IPS-15b (cell line): ENCODE results near the gene GABBR2.
"Not testable (repeated sequence)": the region's sequence is repeated elsewhere in the genome, so short reads cannot be mapped to it uniquely, and the experiment has no call there.

Experiments used
- H3K27me3 ChIP-seq: one replicate; pipeline ENCODE4 v1.6.1; 2013; ENCODE audit warnings: low read length; ENCODE audit not compliant: control insufficient read depth, insufficient read depth
- H3K36me3 ChIP-seq: one replicate; pipeline ENCODE4 v1.6.1; 2013; ENCODE audit warnings: low read length; ENCODE audit not compliant: control insufficient read depth, insufficient read depth
- H3K4me1 ChIP-seq: one replicate; pipeline ENCODE4 v1.6.1; 2013; ENCODE audit warnings: mild to moderate bottlenecking, low read length; ENCODE audit not compliant: control insufficient read depth, insufficient read depth
- H3K4me3 ChIP-seq: one replicate; pipeline ENCODE4 v1.5.1; 2013; ENCODE audit warnings: low read depth, low read length
- H3K9ac ChIP-seq: one replicate; pipeline ENCODE4 v1.6.1; 2013; ENCODE audit warnings: low read depth, mild to moderate bottlenecking, low read length
- H3K9me3 ChIP-seq: one replicate; pipeline ENCODE4 v1.6.1; 2013; ENCODE audit warnings: mild to moderate bottlenecking, low read length; ENCODE audit not compliant: control insufficient read depth, insufficient read depth

The GABBR2 gene

GRCh38 chr9:98280574-98280973 is 428.2 kb downstream of the GABBR2 start:
- Histone ChIP-seq H3K4me1 (no peaks in the 10 kb centered on the region), H3K36me3 (no peaks in the 10 kb centered on the region), H3K9me3 (no peaks in the 10 kb centered on the region), H3K9ac (no peak overlapping the region), H3K27me3 (no peaks in the 10 kb centered on the region), H3K4me3 (no peak overlapping the region)

- Histone ChIP-seq H3K27me3 (no peaks in the 10 kb centered on the region), H3K4me3 (no peak overlapping the region), H3K9ac (no peak overlapping the region), H3K36me3 (no peaks in the 10 kb centered on the region), H3K9me3 (no peaks in the 10 kb centered on the region), H3K4me1 (no peaks in the 10 kb centered on the region)
Measured at GRCh38 chr9:98280162-98280561, 428.6 kb downstream of the GABBR2 start.

GRCh38 chr9:98276907-98277469 is 431.7 kb downstream of the GABBR2 start:
- Histone ChIP-seq H3K27me3 (no peaks in the 10 kb centered on the region), H3K36me3 (no peaks in the 10 kb centered on the region), H3K9ac (no peak overlapping the region), H3K9me3 (no peaks in the 10 kb centered on the region), H3K4me1 (no peaks in the 10 kb centered on the region), H3K4me3 (no peak overlapping the region)

GRCh38 chr9:98275159-98275558 is 433.6 kb downstream of the GABBR2 start:
- H3K27me3 ChIP-seq: no peaks in the 10 kb centered on the region
- H3K36me3 ChIP-seq: no peaks in the 10 kb centered on the region
- H3K4me1 ChIP-seq: no peaks in the 10 kb centered on the region
- no peaks in the 10 kb centered on the region for H3K9me3 ChIP-seq
- H3K9ac ChIP-seq: no peak overlapping the region
- no peak overlapping the region for H3K4me3 ChIP-seq

- Histone ChIP-seq H3K4me1 (no peaks in the 10 kb centered on the region), H3K36me3 (no peaks in the 10 kb centered on the region), H3K9ac (no peak overlapping the region), H3K4me3 (no peak overlapping the region), H3K27me3 (no peaks in the 10 kb centered on the region), H3K9me3 (no peaks in the 10 kb centered on the region)
Measured at GRCh38 chr9:98272083-98272482, 436.7 kb downstream of the GABBR2 start.

GRCh38 chr9:98271479-98271878 is 437.3 kb downstream of the GABBR2 start:
- no peaks in the 10 kb centered on the region for H3K27me3 ChIP-seq
- no peaks in the 10 kb centered on the region for H3K36me3 ChIP-seq
- H3K4me3 ChIP-seq: no peak overlapping the region
- no peaks in the 10 kb centered on the region for H3K9me3 ChIP-seq
- no peaks in the 10 kb centered on the region for H3K4me1 ChIP-seq
- H3K9ac ChIP-seq: no peak overlapping the region

GRCh38 chr9:98270284-98270683 is 438.5 kb downstream of the GABBR2 start:
- not testable (repeated sequence) for H3K27me3 ChIP-seq, H3K36me3 ChIP-seq, H3K9ac ChIP-seq, H3K4me3 ChIP-seq, H3K4me1 ChIP-seq, H3K9me3 ChIP-seq

GRCh38 chr9:98269652-98270051 is 439.1 kb downstream of the GABBR2 start:
- not testable (repeated sequence) for H3K9ac ChIP-seq, H3K4me3 ChIP-seq, H3K36me3 ChIP-seq, H3K27me3 ChIP-seq, H3K9me3 ChIP-seq, H3K4me1 ChIP-seq

GRCh38 chr9:98267556-98267955 is 441.2 kb downstream of the GABBR2 start:
- not testable (repeated sequence) for H3K9ac ChIP-seq, H3K27me3 ChIP-seq, H3K4me3 ChIP-seq, H3K4me1 ChIP-seq, H3K9me3 ChIP-seq, H3K36me3 ChIP-seq

GRCh38 chr9:98264516-98264915 is 444.2 kb downstream of the GABBR2 start:
- no peaks in the 10 kb centered on the region for H3K27me3 ChIP-seq
- no peak overlapping the region for H3K4me3 ChIP-seq
- no peak overlapping the region for H3K9ac ChIP-seq
- H3K9me3 ChIP-seq: no peaks in the 10 kb centered on the region
- H3K4me1 ChIP-seq: peaks cover 3% of the 10 kb centered on the region
- H3K36me3 ChIP-seq: no peaks in the 10 kb centered on the region

- Histone ChIP-seq H3K36me3 (no peaks in the 10 kb centered on the region), H3K27me3 (no peaks in the 10 kb centered on the region), H3K9me3 (no peaks in the 10 kb centered on the region), H3K4me1 (peaks cover 3% of the 10 kb centered on the region), H3K4me3 (no peak overlapping the region), H3K9ac (no peak overlapping the region)
Measured at GRCh38 chr9:98263482-98264357, 445.0 kb downstream of the GABBR2 start.

GRCh38 chr9:98263080-98263479 is 445.7 kb downstream of the GABBR2 start:
- H3K9ac ChIP-seq: no peak overlapping the region
- peaks cover 3% of the 10 kb centered on the region for H3K4me1 ChIP-seq
- no peaks in the 10 kb centered on the region for H3K27me3 ChIP-seq
- H3K9me3 ChIP-seq: no peaks in the 10 kb centered on the region
- no peaks in the 10 kb centered on the region for H3K36me3 ChIP-seq
- no peak overlapping the region for H3K4me3 ChIP-seq
